Sciatic nerve (tissue), 2 donors: Measurements from ENCODE around the gene SEMA4D. TPM values are rescaled to one million over a fixed set of nuclear protein-coding genes. Genes with fewer than 3 reads are reported as not detected.

Experiments
- ATAC-seq: fragments of 200-7000 bp; cut with Tn5 transposase; one replicate; pipeline ENCODE4 v1.9.1; 2020; ENCODE audit warnings: mild to moderate bottlenecking, moderate library complexity
- DNase-seq: peaks from one replicate; pipeline ENCODE4 v3.0.0-alpha.2; 2020; ENCODE audit warnings: low spot score
- intact Hi-C: fragments of 100-400 bp; cut with DNase I; formaldehyde crosslinking; loops from one replicate; pipeline ENCODE4 v1.14.2; 2022
- total RNA-seq: library from RNA; stranded (reverse); fragmentation: NEBNext Ultra II Directional; extraction: Animal tissue kit (Norgen Biotek cat#: 25700); gene quantifications from one replicate; pipeline ENCODE4 v1.2.1, GENCODE V29; 2021
- donor health status: DM: no; HTN: no; CAD: no.
- donor health status: DM: no; HTN: no; CAD: no.

The SEMA4D gene
- total RNA-seq, 1 donor from 2014 or later, result 35.8 TPM

GRCh38 chr9:89427621-89428221, 70.2 kb downstream of the SEMA4D start:
- intact Hi-C loops, result no loop called here
- ATAC-seq, result no peak
- DNase-seq, result no peak

DNA sequence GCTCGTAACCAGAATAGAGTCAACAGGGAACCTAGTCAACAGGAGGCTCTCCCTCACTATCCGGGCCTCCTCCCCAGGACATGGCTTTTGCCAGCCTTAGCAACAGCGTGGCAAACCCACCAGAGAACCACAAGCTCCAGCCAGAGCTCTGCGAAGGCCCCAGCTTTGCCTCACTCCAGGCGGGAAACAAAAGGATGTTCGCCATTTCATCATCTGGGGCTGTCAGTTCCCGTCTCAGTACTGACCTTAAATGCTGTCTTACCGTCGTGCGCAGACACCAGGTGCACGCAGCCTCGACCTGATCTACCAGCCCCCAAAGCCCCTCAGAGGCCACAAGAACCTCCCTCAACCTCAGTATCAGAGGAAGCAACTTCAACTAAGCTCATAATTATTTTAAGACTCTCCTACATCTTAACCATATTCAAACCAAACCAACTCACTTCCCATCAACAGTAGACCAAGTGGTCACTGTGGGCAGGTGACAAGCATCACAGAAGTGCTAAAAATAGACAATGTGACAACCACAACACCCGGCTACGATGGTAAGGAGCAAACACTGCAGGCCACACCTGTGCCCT, 71.4 kb downstream of the SEMA4D start:
- intact Hi-C loops, result no loop called here
- DNase-seq (no peak), ATAC-seq (no peak)

DNA sequence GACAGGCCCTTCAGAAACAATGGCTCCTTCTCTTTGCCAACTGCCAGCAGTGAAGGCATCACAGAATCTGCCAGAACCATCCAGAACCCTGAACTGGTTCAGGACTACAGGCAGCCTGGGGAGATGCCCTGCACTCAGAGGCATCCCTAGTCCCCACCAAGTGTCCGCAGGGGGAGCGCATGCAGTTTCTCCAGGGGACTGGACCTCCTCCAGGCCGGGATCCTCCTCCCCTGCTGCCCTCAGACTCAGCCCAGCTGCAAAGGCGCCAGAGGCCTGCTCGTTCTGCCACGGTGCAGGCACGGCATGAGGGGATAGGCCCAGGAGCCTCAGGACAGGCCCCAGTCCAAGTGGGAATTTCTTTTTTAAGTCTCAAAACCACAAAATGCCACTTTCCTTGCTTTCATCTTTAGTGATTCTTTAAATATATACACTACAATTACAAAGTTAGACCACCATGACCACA, 72.0 kb downstream of the SEMA4D start:
- intact Hi-C loops, result no loop called here
- DNase-seq, result no peak
- no peak for ATAC-seq

- intact Hi-C loops, result no loop called here
These were observed 72.7 kb downstream of the SEMA4D start for GRCh38 chr9:89425024-89425805.

DNA sequence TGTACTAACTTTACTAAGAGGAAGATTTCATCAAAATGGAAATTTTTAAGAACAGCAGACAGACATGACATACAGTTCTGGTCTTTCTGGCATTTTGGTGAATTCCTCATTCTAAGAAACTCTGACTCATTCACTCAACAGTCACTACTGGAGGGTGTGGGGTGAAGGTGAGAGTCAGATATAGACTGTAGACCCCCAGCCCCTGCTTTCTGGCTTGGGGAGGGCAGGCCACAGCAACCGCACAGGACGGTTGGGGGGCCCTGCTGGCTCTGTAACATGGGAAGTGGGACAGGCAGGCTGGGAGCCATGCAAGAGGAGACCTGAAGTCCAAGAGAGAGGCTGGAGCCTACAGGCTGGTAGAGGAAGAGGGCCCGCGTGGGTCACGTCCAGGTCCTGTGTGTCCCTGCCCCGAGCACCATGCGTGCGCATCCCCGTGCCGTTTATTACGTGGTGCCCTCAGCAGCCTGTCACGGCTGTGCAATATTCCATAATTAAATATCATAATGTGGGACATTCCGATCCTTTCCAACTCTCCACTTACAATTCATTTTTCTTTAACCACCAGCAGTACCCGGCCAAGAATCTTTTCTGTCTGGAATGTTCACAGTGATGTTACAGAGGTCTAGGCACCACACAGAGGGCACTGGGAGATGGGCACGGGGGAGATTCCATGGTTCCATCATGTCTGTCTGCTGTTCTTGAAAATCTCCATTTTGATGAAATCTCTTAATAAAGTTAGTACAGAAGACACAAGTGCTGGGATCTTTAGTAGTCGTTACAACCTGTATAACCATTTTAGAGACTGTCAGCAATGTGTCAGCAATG, 75.5 kb downstream of the SEMA4D start:
- ATAC-seq (no peak), DNase-seq (no peak)
- intact Hi-C loops, result no loop called here

More at GRCh38 chr9:89425024-89425805, 72.7 kb downstream of the SEMA4D start:
- DNase-seq, result no peak
- no peak for ATAC-seq

- no peak for ATAC-seq
- DNase-seq, result no peak
- intact Hi-C loops, result no loop called here
These were observed 76.3 kb downstream of the SEMA4D start for GRCh38 chr9:89421595-89421994.

DNA sequence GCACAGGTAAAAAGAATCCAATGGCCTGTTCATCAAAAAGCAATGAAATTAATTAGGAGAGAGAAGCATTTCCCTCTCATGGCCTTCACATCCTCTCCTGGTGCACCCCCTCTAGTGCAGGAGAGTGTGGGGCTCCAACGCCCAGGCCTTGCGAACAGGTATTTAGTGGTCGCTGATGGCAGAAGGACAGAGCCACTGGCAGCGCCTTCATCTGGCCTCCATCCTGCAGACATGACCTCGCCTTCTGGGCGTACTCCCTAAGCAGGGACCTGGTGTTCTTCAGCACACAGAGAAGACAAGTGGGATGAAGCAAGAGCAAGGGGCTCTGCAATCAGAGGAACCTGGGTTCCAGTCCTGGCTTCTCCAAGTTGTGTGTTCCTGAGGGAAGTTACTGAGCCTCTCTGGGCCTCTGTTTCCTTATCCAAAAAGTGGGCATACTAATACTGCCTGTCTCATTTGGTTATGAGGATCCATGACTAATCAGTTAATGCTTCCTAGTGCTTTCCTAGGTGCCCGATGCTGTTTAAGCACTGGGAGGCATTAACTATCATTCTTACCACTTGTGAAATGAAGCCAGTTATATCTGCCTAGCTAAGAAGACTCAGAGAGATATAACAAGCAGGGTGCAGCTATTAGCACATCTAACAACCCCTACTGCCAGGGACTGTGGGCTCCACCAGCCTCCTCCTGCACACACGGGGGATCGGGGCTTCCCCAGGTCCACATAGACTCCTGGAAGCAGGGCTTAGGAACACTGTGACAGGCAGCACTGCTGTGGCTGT, 77.3 kb downstream of the SEMA4D start:
- ATAC-seq, result no peak
- no peak for DNase-seq
- intact Hi-C loops, result no loop called here

DNA sequence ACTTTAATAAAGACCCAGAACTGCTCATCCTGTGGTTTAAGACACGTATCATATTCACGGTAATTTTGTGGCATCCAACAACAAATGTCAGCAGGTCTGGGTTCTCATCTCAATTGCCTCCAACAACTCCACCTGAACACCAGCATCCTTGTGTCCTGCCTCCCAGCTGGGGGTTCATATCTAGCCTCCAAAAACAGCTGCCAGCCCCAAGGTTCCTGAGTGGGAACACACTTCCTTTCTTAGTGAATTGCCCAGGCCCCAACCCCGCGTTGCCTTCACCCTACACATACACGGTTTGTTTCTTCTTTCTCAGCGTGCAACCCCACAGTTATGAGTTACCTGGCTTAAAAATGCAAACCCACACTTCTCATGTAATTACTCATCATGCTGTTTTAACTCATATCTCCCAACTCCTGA, 77.9 kb downstream of the SEMA4D start:
- no peak for DNase-seq
- no peak for ATAC-seq
- intact Hi-C loops, result no loop called here

- ATAC-seq, result no peak
- intact Hi-C loops, result no loop called here
These were observed 78.9 kb downstream of the SEMA4D start for GRCh38 chr9:89418882-89419640.

DNA sequence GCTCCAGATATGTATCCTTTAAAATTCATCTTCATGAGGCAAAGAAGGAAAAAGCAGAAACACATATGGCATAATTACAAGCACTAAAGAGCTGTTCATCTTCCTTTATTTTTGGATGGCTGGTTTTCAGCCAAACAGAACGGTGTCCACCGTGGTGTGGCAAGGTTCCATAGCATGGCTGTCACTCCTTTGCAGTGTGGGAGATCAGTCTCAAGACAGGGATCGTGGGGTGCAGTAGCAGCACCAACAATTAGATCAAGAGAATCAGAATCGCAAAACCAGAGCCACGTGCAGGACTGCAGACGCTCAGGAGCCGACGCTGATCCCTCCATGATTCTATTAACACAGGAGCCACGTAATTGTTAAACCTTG, 79.5 kb downstream of the SEMA4D start:
- no peak for ATAC-seq
- DNase-seq, result no peak
- intact Hi-C loops, result no loop called here

More at GRCh38 chr9:89418882-89419640, 78.9 kb downstream of the SEMA4D start:
- no peak for DNase-seq

DNA sequence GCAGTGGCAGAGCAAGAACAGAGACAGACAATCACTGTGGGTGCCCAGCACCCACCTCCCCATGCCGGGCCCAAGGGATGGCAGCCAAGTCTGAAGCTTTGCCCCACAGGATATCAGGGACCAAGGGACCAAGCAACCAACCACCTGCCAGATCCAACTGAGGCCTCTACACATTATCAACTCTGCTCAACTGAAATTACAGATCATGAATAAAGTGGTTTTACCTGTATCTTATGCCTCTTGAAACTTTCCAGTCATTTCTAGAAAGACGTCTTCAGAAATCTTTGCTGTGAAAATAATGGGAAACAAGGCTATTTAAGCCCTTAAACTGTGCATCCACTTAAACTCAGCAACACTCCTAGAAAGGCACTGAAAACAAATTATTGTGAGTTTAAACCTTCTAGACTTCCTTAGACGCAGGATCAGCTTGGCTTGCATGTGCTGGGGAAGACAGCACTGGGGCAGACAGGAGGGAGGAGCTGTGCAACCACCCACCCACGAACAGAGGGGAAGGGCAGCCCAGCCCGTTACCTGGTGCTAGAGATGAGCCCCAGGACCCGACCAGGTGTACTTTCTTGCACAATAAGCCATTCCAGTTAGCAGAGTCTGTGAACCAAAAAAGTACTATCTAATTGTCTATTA, 80.0 kb downstream of the SEMA4D start:
- intact Hi-C loops, result no loop called here
- ATAC-seq, result no peak
- no peak for DNase-seq

DNA sequence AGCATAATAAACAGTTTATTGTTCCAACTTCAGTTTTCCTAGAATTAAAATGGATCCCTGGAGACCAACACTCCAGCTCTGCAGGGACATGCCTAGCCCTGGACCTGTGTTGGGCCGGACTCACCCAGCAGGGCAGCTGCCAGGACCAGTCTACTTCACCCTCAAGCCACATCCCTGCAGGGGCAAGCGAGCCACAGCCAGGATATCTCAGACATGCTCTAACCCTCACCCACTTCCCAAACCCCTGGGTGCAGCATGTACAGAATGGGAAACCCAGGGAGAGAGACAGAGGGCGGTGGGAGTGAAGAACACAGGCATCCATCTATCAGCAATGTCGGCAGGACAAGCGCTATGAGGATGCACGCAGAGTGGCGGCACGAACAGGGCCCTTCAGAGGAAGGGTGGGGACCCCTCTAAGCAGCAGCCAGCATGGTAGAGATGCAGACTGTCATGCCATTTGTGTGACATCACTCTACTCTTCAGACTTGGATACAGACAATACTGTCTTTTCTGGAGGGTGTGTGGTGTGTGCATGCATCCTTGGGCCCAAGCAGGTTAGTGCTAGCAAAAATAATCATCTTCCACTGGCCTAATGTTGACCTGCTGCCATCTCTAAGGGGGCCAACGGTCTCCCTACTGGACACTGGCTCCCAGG, 83.1 kb downstream of the SEMA4D start:
- DNase-seq (no peak), ATAC-seq (no peak)
- intact Hi-C loops, result no loop called here

- ATAC-seq (no peak), DNase-seq (no peak)
- intact Hi-C loops, result no loop called here
These were observed 83.8 kb downstream of the SEMA4D start for GRCh38 chr9:89413963-89414638.

DNA sequence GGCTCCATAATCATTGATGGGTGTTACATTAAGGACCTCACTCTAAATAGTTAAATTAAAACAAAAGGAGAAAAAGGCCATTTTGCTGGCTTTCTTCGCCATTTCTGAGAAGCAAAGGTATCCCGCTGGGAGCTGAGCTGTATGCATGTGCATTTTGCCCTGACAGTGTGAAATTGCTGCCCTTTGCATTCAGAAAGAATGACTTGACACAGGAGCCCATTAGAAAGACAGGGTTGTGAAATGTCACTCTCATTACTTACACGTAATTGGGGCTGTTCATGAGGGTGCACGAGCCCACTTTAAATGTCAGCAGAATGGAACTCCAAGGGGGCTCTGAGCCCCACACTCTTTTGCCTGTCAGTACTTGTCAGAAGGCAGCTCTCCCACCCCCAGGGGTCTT, 85.0 kb downstream of the SEMA4D start:
- intact Hi-C loops, result no loop called here
- no peak for ATAC-seq
- no peak for DNase-seq

GRCh38 chr9:89412541-89412940, 85.4 kb downstream of the SEMA4D start:
- intact Hi-C loops, result no loop called here

DNA sequence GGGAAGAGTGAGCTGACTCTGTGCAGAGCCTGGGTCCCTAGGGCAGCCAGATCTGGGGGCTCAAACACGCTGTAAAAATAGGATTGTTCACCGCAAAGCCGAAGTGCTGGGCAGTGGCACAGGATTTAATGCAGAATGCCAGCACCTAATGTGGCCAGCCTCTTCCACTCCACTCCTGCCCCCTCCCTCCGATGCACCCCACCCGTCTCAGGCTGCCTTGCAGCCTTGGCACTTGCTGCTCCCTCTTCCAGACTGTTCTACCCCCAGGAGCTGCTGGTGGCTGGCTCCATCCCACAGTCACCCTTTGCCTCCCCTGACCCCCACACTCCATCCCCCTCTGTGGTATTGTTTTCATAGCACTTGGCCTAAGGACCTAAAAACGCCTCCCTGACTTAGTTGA, 86.2 kb downstream of the SEMA4D start:
- intact Hi-C loops, result no loop called here
- ATAC-seq, result no peak
- DNase-seq, result no peak

More at GRCh38 chr9:89412541-89412940, 85.4 kb downstream of the SEMA4D start:
- no peak for ATAC-seq
- DNase-seq, result no peak
